Gastroesophageal sphincter (tissue), 3 donors: Measurements from ENCODE around the gene RXFP4.

Experiments used
- EP300 ChIP-seq: sonication (generic); formaldehyde crosslinking; IDR thresholded peaks from one replicate; pipeline ENCODE4 v1.6.1; 2017; ENCODE audit warnings: antibody characterized with exemption, mild to moderate bottlenecking
- POLR2A ChIP-seq, 2 donors: fragments of 450-650 bp; IDR thresholded peaks; one replicate each; pipeline ENCODE4 v1.6.1; 2017; ENCODE audit warnings: antibody characterized with exemption in 2 of 2, mild to moderate bottlenecking in 2 of 2, moderate library complexity in 1 of 2
- POLR2AphosphoS5 ChIP-seq: sonication (generic); formaldehyde crosslinking; IDR thresholded peaks from one replicate; pipeline ENCODE4 v1.6.1; 2017; ENCODE audit warnings: antibody characterized with exemption
- TF ChIP-seq, protein P1 (sequence below), 4 experiments: fragments of 200-600 bp in 2 of 4; fragments of 450-650 bp in 2 of 4; sonication (generic) in 1 of 4; IDR thresholded peaks; one replicate each; pipeline ENCODE4 v1.5.1; 2017 to 2019; ENCODE audit warnings: antibody characterized with exemption in 4 of 4, mild to moderate bottlenecking in 2 of 4, moderate library complexity in 2 of 4

DNA sequence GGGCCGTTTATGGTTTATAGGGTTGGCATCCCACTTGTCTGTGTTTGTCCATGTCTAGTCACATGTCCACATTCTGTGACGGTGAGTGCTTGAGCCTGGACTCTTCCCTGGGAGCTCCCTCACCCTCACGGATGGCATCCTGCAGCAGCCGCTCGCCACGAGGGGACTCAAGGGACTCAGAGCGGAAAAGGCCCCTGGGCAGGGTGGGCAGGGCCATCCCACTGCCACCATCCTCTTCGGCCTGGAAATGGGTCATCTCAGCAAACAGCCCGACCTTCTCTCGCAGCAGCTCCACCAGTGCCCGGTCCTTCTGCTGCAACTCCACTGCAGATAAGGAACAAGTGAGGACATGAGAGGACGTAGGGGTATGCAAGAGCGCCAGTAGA, 11.1 kb downstream of the RXFP4 start:
- TF ChIP-seq, protein P1, sequence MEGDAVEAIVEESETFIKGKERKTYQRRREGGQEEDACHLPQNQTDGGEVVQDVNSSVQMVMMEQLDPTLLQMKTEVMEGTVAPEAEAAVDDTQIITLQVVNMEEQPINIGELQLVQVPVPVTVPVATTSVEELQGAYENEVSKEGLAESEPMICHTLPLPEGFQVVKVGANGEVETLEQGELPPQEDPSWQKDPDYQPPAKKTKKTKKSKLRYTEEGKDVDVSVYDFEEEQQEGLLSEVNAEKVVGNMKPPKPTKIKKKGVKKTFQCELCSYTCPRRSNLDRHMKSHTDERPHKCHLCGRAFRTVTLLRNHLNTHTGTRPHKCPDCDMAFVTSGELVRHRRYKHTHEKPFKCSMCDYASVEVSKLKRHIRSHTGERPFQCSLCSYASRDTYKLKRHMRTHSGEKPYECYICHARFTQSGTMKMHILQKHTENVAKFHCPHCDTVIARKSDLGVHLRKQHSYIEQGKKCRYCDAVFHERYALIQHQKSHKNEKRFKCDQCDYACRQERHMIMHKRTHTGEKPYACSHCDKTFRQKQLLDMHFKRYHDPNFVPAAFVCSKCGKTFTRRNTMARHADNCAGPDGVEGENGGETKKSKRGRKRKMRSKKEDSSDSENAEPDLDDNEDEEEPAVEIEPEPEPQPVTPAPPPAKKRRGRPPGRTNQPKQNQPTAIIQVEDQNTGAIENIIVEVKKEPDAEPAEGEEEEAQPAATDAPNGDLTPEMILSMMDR (IDR thresholded peaks at IDR 0.05): no peak
- no peak for TF ChIP-seq POLR2AphosphoS5
- TF ChIP-seq EP300: no peak
- TF ChIP-seq POLR2A (IDR thresholded peaks at IDR 0.05): no peak
